OCI-M1 (cell line): ENCODE results near the gene PPFIA1.

Experiments used
- DNase-seq: peaks from one replicate; lab custom pipeline; 2025; lab: John Stamatoyannopoulos, UW

PPFIA1 gene

DNA sequence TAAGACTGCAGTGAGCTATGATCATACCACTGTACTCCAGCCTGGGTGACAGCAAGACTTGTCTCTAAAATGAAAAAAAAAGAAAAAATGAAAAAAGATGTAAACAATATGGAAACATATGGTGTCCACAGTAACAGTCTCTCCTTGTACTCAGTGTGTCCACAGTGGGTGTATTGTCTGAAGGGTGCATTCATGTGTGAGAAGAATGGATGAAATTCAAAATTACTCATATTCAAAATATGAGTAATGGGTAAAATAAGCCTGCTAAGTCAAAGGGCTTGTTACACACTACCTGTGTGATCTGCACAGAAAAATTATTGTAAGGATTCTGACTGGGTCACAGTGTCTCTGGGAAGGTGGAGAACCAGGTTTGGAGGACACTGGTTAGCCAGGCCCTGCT lies 26.9 kb downstream of the PPFIA1 start:
- no peak for DNase-seq

DNA sequence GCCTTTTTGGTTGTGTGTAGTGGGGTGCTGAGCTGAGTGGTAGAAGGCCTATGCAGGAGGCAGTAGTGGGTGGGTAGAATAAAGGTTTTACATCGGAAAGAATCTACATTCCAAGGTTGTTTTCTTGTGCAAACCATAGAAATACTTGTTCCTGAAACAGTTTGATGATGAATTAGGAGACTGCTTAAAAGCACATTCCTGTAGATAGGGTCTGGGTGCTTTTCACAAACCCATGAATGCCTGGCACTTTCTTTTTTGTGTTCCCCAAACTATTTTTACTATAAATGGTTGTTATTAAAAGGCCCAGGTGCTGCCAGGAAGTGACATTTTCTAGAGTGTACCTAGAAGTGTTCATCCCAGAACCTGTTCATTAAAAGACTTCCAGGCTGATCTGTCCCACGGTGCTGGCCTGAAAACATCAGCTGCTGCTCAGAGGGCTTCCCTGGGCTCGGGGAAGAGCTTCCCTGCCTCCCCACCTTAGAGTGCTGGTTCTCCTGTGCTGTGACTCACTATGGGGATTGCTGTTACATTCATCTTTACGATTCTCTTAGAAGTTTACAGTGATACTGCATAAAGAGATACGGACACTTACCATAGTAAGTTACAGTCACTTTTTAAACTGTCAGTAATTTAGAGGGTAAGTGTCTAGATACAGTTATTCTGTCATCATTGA lies 27.9 kb downstream of the PPFIA1 start:
- no peak for DNase-seq

DNA sequence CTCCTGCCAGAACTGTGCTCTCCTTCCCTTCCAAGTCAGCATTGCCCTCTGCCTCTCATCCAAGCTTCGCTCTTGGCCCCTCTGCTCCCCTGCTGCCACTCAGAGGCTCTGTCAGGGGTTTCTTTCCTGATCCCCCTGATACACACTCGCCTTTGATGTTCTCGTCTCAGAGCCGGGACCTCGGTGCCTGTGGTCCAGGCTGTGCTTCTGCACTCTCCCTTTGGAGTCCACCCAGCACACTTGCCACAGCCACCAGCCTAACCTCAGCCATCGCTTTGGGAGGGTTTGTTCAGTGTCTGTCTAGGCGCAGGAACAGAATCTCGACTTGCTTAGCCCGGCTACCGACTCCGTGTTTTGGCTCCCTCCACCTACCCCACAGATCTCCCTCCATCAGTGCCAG lies 29.1 kb downstream of the PPFIA1 start:
- no peak for DNase-seq

DNA sequence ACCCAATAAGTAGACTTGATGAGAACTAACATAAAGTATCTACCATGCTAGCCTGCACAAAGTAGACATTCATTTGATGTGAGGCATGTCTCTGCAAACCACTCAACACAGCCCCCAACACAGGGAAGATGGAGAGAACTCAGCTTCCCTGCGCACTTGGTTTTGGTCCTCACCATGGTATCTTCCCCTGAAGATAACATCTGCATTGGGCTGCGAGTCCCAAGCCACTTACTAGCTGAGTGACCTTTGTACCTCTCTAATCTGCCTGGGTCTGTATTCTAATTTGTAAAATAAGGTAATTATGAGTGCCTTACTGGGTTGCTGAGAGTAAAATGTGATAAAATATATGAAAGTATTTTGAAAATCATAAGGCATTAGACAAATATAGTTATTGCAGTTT lies 30.7 kb downstream of the PPFIA1 start:
- no peak for DNase-seq

- no peak for DNase-seq
Measured at GRCh38 chr11:70301721-70302418, 31.4 kb downstream of the PPFIA1 start.

DNA sequence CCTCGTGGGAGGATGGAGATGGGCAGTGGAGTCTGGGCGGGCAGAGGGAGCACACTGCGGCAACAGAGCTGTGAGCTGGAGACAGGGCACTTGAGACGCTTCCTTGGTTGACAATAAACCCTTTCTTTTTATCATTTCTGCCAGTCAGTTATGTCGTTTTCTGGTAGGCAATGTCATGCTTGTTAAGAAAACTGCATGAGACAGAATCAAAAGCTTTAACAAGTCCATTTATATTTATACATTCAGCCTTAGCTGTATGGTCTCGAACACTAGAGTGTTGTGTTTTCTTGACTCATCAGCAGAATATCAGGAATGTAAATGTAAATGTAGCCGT lies 31.9 kb downstream of the PPFIA1 start:
- DNase-seq = no peak

DNA sequence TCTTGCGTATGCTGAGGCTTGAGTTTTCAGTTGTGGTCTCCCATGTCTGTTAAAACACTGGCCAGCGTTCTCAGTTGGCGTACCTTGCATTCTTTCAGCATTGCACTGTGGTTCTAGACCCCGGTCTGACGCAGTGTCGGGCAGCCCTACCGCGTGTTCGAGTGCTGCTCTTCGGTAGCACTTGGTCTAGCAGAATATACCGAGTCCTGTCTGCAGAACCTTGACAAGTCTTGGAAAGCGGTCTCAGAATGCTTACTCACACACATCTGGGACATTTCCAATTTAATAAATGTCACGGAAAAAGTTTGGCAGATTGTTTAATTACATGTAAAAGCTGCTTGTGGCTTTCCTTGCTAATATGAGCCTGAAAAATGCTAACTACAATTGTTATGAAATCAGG lies 32.6 kb downstream of the PPFIA1 start:
- no peak for DNase-seq

DNA sequence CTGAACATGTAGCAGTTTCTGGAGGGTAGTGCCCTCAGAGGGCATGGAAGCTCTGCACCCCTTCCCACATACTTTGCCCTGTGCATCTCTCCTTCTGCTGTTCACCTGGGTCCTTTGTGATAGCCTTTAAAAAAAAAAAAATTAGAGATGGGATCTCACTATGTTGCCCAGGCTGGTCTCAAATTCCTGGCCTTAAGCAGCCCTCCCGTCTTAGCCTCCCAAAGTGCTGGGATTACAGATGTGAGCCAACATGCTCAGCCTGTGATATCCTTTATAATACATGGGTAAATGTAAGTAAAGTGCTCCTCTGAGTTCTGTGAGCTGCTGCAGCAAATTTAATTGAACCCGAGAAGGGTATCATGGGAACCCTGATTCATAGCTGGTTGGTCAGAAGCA lies 33.7 kb downstream of the PPFIA1 start:
- DNase-seq = no peak

GRCh38 chr11:70305501-70305900 lies 35.0 kb downstream of the PPFIA1 start:
- DNase-seq = no peak

DNA sequence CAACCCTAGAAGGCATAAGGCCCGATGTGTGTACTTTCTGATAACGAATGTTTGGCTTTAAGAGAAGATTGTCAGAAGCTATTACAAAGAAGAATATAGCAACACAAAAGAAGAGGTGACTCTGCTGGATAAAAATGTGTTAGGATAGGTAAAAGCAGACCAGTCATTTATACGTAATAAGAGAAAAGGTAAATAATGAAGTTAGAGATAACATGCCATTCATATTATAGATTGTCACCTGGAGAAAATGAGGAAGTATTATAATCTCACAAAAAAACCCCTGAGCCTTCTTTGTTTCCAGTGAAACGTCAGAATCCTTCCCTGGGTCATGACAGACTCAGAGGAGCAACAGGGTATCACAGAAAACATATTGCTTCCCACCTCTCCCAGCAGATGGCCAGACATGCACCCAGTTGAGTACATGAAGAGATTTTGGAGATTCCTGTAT lies 36.1 kb downstream of the PPFIA1 start:
- DNase-seq = peak; percentile 88

GRCh38 chr11:70307176-70307575 lies 36.7 kb downstream of the PPFIA1 start:
- DNase-seq = no peak

- DNase-seq = no peak
Measured at GRCh38 chr11:70311616-70312015, 41.1 kb downstream of the PPFIA1 start.

DNA sequence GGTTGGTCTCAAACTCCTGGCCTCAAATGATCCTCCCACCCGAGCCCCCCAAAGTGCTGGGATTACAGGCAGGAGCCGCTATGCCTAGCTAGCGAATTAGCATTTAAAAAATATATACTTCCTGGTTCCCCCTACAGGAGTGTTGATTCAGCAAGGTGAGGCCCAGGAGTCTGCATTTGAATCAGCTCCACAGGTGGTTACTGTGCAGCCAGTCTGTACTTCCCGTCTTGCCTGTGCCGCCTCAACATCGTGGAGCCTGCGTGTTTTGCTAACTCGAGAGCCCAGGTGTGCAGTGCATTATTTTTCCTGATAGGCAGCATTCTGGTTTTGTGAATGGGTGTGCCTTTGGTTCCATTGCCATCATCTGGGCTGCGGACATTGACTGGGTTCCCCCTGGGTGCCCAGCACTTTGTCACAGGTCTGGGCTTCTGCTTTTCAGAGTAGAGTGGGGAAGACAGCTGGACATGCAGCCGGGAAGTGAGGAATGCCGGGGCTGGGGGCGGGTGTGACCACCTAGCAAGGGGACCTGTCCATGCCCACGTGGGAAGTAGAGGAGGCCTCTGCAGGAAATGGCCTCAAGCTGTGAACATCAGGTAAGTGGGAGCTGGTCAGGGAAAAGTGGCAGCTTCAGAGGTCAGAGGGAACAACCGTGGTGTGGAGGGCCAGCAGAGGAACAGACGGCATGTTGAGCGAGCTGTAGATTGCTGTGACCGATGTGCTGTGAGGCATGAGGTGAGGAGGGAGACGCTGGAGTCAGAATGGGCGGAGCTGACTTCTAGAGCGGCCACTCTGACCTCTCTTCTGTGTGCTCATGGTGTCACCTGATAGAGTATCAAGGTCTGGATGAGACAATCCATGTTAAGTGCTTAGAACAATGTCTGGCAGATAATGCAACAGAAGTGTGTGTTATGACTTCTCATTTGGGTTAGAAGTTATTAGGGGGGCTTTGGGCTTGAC lies 42.2 kb downstream of the PPFIA1 start:
- DNase-seq = no peak

DNA sequence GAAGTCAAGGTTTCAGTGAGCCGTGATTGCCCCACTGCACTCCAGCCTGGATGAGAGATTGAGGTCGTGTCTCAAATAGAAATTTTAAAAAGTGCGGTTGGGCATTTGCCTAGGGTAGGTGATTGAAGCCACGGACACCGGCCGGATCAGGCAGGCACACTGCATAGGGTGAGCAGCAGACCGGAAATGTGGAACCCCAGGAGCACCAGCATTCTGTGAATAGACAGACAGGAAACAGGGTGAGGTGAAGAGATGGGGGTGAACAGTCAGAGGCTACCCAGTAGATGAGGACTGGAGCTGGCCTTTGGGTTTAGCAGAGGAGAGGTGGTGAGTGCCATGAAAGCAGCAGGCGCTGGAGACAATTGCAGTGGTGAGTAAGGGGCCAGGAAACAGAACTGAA lies 43.5 kb downstream of the PPFIA1 start:
- no peak for DNase-seq

- DNase-seq = no peak
Measured at GRCh38 chr11:70314730-70315129, 44.2 kb downstream of the PPFIA1 start.

DNA sequence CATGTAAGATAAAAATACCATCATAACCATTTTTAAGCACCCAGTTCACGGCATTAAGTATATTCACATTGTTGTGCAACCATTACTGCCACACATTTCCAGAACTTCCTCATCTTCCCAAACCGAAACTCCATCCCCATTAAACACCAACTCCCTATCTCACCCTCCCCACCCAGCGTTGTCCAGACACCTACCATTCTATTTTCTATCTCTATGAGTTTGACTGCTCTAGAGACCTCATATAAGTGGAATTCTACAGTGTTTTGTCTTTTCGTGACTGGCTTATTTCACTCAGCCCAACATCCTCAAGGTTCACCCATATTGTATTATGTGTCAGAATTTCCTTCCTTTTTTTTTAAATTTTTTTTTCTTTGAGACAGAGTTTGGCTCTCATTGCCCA lies 45.2 kb downstream of the PPFIA1 start:
- DNase-seq = no peak

DNA sequence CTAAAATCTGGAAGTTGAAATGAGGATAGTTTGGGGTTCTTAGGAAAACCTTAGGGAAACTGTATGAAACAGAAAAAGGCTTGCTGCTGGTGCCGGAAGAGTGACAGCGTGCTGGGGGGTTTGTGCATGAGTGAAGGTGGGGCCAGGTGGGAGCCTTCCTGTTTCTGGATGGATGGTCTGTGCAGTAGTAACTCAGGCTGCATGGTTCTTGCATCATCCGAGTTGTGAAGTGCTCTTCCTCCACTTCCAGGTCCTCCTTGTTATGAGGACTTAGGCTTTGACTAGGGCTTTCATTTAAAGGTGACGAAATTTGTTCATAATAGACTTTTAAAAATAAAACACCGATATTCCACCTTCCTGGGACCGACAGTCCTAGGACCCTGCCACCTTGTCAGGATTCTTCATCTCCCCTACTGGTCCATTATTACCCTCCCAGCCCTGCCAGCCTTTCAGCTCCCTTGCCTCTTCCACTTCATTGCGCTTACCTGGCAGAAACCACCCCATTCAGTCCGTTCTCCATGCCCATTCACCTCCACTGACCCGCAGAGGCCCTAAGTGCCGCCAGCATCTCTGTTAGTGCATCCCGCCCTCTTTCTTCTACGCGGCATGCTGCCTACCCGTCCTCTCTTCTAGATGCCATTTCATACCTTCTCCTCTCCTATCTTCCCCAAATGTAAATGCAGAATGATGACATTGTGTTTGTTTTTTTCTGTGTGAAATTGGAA lies 47.3 kb downstream of the PPFIA1 start:
- no peak for DNase-seq

- DNase-seq = peak; percentile 59
Measured at GRCh38 chr11:70319396-70320076, 49.0 kb downstream of the PPFIA1 start.

- peak; percentile 49 for DNase-seq
Measured at GRCh38 chr11:70322666-70323065, 52.2 kb downstream of the PPFIA1 start.

DNA sequence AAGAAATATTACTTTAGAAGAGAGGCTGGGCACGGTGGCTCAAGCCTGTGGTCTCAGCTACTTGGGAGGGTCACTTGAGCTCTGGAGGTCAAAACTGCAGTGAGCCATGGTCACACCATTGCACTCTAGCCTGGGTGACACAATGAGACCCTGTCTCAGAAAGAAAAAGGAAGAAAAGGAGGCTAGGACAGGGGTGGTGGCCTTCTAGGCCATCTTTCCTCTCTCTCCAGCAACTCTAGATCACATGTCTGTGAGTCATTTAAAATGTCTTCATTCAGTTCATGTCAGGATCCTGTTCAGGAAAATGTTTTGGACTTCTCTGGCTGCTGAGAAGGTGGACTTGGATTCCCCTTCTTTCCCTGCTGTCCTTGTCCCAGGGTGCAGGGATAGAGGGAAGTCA lies 53.3 kb downstream of the PPFIA1 start:
- no peak for DNase-seq

GRCh38 chr11:70324376-70325115 lies 54.1 kb downstream of the PPFIA1 start:
- DNase-seq = no peak
